HL-60 (cell line): ENCODE data around the gene NCMAP.

Experiments used
- DNase-seq, 2 experiments: peaks; one replicate each; pipeline ENCODE4 v3.0.0-alpha.2; 2010 to 2020; ENCODE audit warnings: low read depth in 1 of 2, low spot score in 1 of 2
- H3K27ac ChIP-seq: fragments of 250-450 bp; sonication (Bioruptor Pico); replicated peaks from 2 replicates; pipeline ENCODE4 v1.5.1; 2020; ENCODE audit warnings: mild to moderate bottlenecking, moderate library complexity
- H3K27me3 ChIP-seq: fragments of 250-450 bp; sonication (Bioruptor Pico); 2 replicates; pipeline ENCODE4 v1.5.1; 2021; ENCODE audit warnings: mild to moderate bottlenecking, moderate library complexity; ENCODE audit not compliant: insufficient read depth, poor library complexity, severe bottlenecking
- H3K4me3 ChIP-seq: replicated peaks from 2 replicates; pipeline ENCODE4 v1.5.1; 2011; ENCODE audit warnings: mild to moderate bottlenecking, control low read depth, low read length; ENCODE audit not compliant: insufficient read depth
- GABPA ChIP-seq: IDR thresholded peaks from 2 replicates; pipeline ENCODE4 v1.6.1; 2012; ENCODE audit warnings: low read depth
- POLR2AphosphoS5 ChIP-seq: IDR thresholded peaks from 2 replicates; pipeline ENCODE4 v1.6.1; 2012; ENCODE audit warnings: low read depth
- SPI1 ChIP-seq: IDR thresholded peaks from 2 replicates; pipeline ENCODE4 v1.6.1; 2012; ENCODE audit warnings: low read depth, mild to moderate bottlenecking, borderline replicate concordance
- TF ChIP-seq, protein P1 (sequence below): IDR thresholded peaks from one replicate; pipeline ENCODE4 v1.5.1; 2011; ENCODE audit warnings: low read length, control low read depth, inconsistent platforms; ENCODE audit not compliant: insufficient read depth
- TF ChIP-seq, protein P2 (sequence below): IDR thresholded peaks from 2 replicates; pipeline ENCODE4 v1.6.1; 2012; ENCODE audit warnings: low read depth; ENCODE audit not compliant: insufficient replicate concordance

Gene NCMAP

DNA sequence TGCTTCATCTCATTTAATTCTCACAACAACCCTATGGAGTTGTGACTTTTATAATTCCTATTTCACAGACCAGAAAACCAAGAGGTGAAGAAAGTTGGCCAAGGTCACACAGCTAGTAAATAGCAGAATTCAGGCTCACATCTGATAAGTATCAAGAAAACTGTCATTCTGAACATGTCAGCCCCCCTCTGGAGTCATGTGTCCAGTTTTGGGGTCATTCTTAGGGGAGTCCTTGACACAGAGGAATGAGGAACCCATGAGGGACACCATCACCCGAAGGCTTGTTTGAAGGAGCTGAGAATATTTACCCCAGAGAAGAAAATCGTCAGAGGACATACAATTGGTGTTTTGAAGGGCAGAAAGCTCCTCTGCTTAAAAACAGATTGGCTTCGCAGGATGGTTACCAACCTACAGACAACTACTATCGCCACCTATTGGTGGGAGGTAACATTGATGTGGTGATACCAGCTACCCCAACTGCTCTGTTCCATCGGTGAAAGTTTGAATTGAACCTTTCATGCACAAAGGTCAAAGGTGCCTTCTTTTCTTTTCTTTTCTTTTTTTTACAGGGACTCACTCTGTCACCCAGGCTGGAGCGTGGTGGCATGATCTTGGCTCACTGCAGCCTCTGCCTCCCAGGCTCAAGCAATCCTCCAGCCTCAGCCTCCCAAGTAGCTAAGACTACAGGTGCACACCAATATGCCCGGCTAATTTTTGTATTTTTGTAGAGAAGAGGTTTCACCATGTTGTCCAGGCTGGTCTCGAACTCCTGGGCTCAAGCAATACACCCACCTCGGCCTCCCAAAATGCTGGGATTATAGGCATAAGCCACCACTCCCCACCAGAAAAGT is 31.3 kb downstream of the NCMAP start:
- peak; percentile 18 to 60 for DNase-seq
- Histone ChIP-seq H3K27me3 (peaks cover 5% of the 10 kb centered on the region), H3K4me3 (no peak overlapping the region), H3K27ac (no peak overlapping the region)
- TF ChIP-seq, protein P1, sequence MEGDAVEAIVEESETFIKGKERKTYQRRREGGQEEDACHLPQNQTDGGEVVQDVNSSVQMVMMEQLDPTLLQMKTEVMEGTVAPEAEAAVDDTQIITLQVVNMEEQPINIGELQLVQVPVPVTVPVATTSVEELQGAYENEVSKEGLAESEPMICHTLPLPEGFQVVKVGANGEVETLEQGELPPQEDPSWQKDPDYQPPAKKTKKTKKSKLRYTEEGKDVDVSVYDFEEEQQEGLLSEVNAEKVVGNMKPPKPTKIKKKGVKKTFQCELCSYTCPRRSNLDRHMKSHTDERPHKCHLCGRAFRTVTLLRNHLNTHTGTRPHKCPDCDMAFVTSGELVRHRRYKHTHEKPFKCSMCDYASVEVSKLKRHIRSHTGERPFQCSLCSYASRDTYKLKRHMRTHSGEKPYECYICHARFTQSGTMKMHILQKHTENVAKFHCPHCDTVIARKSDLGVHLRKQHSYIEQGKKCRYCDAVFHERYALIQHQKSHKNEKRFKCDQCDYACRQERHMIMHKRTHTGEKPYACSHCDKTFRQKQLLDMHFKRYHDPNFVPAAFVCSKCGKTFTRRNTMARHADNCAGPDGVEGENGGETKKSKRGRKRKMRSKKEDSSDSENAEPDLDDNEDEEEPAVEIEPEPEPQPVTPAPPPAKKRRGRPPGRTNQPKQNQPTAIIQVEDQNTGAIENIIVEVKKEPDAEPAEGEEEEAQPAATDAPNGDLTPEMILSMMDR = peak; percentile 83
- TF ChIP-seq GABPA (no peak), POLR2AphosphoS5 (no peak), SPI1 (no peak)
- TF ChIP-seq, protein P2, sequence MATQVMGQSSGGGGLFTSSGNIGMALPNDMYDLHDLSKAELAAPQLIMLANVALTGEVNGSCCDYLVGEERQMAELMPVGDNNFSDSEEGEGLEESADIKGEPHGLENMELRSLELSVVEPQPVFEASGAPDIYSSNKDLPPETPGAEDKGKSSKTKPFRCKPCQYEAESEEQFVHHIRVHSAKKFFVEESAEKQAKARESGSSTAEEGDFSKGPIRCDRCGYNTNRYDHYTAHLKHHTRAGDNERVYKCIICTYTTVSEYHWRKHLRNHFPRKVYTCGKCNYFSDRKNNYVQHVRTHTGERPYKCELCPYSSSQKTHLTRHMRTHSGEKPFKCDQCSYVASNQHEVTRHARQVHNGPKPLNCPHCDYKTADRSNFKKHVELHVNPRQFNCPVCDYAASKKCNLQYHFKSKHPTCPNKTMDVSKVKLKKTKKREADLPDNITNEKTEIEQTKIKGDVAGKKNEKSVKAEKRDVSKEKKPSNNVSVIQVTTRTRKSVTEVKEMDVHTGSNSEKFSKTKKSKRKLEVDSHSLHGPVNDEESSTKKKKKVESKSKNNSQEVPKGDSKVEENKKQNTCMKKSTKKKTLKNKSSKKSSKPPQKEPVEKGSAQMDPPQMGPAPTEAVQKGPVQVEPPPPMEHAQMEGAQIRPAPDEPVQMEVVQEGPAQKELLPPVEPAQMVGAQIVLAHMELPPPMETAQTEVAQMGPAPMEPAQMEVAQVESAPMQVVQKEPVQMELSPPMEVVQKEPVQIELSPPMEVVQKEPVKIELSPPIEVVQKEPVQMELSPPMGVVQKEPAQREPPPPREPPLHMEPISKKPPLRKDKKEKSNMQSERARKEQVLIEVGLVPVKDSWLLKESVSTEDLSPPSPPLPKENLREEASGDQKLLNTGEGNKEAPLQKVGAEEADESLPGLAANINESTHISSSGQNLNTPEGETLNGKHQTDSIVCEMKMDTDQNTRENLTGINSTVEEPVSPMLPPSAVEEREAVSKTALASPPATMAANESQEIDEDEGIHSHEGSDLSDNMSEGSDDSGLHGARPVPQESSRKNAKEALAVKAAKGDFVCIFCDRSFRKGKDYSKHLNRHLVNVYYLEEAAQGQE = no peak

DNA sequence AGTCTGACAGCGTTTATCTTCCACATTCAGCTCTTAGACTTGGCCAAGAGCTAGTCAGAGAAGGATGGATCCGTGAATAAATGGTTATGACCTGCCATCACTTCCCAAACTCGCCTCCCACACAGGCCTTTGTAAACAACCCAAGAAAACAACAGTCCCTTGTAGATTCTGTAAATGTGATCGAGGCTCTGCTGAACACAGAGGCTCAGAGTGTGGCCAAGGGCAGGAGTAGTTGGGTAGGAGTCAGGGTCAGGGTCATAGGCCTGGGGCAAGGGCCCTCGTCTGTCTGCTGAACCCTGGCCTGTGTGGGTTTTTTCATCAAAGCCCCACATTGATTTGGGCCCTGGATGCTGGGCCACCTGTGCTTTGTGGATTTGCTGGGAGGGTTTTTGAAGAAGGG is 32.7 kb downstream of the NCMAP start:
- no peak for TF ChIP-seq POLR2AphosphoS5
- no peak for TF ChIP-seq GABPA
- no peak for TF ChIP-seq SPI1
- TF ChIP-seq, protein P2 = no peak
- TF ChIP-seq, protein P1 = no peak
- Histone ChIP-seq H3K27ac (no peak overlapping the region), H3K4me3 (no peak overlapping the region), H3K27me3 (peaks cover 5% of the 10 kb centered on the region)
- no peak for DNase-seq

DNA sequence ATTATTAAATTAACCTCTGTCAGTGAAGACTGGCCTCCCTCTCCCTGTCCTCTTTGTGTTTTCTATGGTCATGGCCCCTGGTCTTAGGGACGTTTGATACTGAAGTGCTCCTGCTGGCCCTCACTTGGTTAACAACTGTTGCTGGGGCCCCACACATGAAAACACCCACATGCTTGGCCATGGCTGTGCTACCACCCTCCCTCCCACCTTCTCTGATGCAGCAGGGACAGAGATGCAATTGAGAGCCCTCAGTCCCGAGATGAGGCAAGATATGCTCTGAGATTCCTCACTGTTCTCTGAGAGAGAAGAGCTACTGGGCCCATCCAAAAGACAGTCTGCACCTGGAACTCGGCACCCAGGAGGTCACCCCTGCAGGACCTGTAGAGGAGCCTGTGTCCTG is 33.3 kb downstream of the NCMAP start:
- TF ChIP-seq, protein P1 = no peak
- TF ChIP-seq, protein P2 = no peak
- TF ChIP-seq GABPA = no peak
- no peak for TF ChIP-seq SPI1
- TF ChIP-seq POLR2AphosphoS5 = no peak
- H3K27ac ChIP-seq = no peak overlapping the region
- no peak for DNase-seq
- H3K27me3 ChIP-seq = peaks cover 5% of the 10 kb centered on the region
- H3K4me3 ChIP-seq = no peak overlapping the region
